DMS79 treated with DMSO at 0.1 percent for 48 hours (cell line): ENCODE data around the gene RFX7.

ENCODE experiments used
- DNase-seq: peaks from one replicate; lab custom pipeline; 2025; lab: John Stamatoyannopoulos, UW

The RFX7 gene

DNA sequence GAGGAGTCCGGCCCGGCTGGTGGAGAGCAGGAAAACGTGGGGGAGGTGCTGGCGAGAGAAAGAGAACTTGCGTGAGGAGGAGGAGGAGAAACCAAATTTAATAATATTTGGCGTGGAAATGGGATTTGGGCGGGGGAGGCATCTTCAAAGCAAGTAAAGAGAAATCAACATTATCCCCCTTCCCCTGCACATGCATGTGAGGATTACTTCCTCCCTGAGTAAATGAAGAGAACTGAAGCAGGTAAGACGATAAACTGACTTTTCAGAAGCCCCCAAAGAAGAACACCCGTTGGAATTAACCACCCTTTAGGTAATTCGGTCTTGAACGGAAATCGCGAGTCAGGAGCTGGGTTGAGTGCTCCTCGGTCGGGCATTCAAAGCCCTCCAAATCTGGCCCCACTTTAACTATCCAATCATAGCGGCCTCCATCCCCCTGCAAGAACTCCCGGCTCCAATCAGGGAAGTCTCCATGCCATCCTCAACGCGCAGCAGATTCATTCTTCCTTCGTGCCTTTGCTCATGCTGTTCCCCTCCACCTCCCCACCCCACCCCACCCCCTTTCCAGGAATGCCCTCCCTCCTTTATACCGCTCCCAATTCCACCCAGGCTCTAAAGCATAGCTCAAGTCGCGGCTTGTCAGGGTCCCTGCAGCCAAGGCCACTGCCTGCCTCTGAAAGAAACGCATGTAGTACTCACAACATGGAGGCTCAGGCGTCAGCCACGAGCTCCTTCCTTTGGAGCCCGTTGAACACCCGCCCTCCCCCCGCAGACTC lies 545 bp upstream of the RFX7 start:
- DNase-seq, result peak; percentile 33

GRCh38 chr15:56242576-56243162 lies 1.0 kb downstream of the RFX7 start:
- DNase-seq, result peak; percentile 2

- peak; percentile 2 for DNase-seq
These were observed 2.1 kb downstream of the RFX7 start for GRCh38 chr15:56241374-56242105.

- peak; percentile 2 for DNase-seq
These were observed 3.3 kb downstream of the RFX7 start for GRCh38 chr15:56240390-56240789.

- no peak for DNase-seq
These were observed 7.5 kb downstream of the RFX7 start for GRCh38 chr15:56236197-56236596.

- no peak for DNase-seq
These were observed 8.9 kb downstream of the RFX7 start for GRCh38 chr15:56234804-56235203.

GRCh38 chr15:56233549-56233948 lies 10.1 kb downstream of the RFX7 start:
- DNase-seq, result no peak

GRCh38 chr15:56232058-56232457 lies 11.6 kb downstream of the RFX7 start:
- DNase-seq, result no peak

DNA sequence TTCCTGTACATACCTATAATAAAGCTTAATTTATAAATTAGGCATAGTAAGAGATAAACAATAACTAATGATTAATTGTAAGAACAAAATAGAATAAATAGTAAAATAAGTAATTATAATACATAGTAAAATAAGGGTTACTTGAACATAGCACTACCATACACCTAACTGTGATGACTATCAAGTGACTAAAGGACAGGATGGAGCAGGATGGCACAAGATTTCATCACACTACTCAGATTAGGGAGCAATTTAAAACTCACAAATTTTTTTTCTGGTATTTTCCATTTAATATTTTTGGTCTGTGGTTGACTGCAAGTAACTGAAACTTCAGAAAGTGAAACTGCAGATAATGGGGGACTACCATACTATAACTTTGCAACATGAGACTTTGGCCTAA lies 14.8 kb downstream of the RFX7 start:
- no peak for DNase-seq

DNA sequence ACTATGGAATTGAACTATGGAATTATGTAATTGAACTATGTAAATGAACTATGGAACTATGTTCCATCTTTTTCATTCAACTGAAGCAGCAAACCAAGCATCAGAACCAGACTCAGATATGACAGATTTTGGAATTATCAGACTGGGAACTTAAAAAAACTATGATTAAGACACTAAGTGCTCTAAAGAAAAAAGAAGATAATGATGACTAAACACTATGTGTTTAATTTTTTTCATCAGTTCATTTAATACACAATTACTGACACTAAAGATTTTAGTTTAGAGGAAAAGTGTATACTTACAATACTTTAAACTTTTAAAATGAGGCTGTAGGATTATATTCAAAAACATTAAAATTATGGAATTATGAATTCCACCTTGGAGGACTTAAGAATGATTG lies 15.3 kb downstream of the RFX7 start:
- DNase-seq, result no peak

DNA sequence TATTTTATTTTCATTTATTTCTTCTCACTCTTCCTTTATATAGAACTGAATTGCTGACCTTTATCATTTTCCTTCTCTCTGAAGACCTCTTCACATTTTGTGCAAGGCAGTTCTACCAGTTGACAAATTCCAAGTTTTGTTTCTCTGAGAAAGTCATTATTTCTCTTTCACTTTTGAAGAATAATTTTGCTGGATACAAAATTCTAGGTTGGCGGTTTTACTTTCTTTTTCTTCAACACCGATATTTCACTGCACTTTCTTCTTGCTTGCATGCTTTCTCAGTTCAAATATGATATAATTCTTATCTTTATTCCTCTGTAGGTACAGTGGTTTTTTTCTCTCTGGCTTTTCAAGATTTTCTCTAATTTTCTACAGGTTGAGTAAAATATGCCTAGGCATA lies 15.9 kb downstream of the RFX7 start:
- no peak for DNase-seq

GRCh38 chr15:56227306-56227705 lies 16.4 kb downstream of the RFX7 start:
- DNase-seq, result no peak

DNA sequence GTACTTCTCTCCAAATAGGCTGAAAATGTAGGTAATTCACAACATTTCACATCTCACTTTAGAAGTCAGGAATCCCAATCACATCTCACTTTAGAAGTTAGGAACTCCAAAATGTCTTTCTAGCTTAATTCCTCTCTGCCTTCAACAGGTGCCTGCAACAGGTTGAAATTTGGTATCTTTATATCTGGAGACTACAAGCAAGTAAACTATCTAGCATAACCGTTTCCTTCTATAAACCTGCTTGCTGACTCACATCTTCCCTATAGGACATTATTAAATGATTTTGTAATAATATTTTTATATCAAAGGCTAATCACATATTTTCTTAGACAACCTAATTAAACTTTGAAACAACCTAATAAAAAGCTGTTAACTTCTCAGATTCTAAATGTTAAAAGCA lies 18.2 kb downstream of the RFX7 start:
- no peak for DNase-seq

- no peak for DNase-seq
These were observed 21.4 kb downstream of the RFX7 start for GRCh38 chr15:56222302-56222701.

- DNase-seq, result no peak
These were observed 26.3 kb downstream of the RFX7 start for GRCh38 chr15:56217341-56217740.

DNA sequence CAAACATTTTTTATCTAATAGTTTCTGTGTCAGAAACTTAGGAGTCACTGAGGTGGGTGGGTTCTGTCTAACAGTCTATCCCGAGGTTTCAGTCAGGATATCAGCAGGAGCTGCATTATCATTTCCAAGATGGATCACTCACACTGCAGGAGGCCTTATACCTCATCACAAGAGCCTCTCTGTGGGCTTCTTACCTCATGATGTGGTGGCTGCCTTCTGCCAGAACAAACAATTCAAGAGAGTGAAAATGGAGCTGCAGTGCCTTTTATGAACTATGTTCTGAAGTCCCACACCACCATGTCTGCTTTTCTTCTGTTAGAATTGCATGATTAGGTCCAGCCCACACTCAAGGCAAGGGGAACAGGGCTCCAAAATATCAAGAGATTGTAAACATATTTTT lies 27.9 kb downstream of the RFX7 start:
- DNase-seq, result peak; percentile 38

DNA sequence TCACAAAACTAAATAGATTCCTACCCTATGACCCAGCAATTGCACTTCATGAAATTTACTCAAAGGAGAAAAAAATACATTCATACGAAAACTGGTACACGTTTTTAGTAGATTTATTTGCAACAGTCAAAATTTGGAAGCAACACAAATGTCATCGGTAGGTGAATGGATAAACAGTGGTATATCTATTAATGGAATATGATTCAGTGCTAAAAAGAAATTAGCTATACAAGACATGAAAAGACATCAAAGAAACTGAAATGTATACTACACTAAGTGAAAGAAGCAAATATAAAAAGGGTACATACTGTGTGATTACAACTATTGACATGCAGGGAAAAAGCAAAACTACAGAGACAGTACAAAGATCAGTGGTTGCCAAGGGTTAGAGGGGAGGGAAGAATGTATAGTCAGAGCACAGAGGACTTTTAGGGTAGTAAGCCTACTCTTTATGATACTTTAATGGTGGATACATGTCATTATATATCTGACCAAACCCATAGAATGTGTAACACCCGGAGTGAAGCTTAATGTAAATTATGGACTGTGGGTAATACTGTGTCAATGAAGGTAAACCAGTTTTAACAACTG lies 31.6 kb downstream of the RFX7 start:
- DNase-seq, result no peak

GRCh38 chr15:56211064-56211463 lies 32.6 kb downstream of the RFX7 start:
- no peak for DNase-seq

DNA sequence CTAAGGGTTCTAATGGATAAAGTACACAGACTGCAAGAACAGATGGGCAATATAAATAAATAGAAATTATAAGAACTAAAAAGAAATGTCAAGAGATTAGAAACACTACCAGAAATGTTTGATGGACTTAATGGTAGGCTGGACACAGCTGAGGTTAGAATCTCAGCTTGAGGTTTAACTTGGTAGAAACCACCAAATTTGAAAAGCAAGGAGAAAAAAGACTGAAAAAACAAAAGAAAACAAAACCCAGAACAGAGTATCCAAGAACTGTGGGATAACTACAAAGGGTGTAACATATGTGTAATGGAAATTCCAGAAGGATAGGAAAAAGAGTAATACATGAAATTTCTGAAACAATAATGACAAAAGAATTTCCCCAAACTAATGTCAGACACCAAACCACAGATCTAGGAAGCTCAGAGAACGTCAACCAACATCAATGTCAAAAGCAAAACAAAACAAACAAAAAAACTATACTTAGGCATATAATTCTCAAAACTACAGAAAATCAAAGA lies 35.0 kb downstream of the RFX7 start:
- DNase-seq, result no peak

- DNase-seq, result no peak
These were observed 35.5 kb downstream of the RFX7 start for GRCh38 chr15:56208185-56208584.

DNA sequence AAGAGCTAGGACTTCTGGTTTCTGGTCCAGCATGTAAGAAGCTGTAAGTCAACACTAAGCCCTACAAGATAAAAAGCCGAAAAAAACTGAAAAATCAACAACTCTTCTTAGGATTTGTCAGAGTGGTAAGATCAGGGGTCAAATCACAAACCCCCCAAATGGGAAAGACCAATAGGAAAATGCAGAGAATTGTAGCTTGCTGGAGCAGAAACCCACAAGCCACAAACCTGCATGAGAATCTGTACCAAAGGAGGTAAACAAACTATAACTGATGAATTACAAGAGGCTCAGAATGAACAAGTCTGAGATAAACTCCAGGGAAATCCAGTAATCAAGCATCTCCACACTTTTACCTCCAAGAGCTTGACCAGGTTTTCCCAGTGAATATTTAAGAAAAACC lies 36.0 kb downstream of the RFX7 start:
- DNase-seq, result no peak

DNA sequence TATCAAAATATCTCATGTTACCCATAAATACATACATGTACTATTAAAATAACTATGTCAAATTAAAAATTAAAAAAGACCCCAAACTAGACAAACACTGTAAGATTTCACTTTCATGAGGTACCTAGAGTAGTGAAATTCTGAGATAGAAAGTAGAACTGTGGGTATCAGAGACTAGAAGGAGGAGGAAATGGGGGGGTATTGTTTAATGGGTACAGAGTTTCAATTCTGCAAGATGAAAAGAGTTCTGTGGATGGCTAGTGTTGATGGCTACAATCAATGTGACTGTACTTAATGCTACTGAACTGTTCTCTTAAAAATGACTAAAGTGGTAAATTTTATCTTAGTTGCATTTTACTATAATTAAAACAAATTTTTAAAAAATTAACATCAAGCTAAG lies 36.6 kb downstream of the RFX7 start:
- no peak for DNase-seq
